ENCODE data around the gene CHRM2. TPM values are rescaled to one million over a fixed set of nuclear protein-coding genes. Genes with fewer than 3 reads are reported as not detected.

CHRM2 gene
- polyA plus RNA-seq, 1 donor: 4.2 TPM

- no peak for DNase-seq
These were observed 157.7 kb downstream of the CHRM2 start for GRCh38 chr7:137026176-137026500.

- DNase-seq: no peak
These were observed 164.0 kb downstream of the CHRM2 start for GRCh38 chr7:137032436-137032835.

GRCh38 chr7:137036768-137037167 lies 168.3 kb downstream of the CHRM2 start:
- no peak for DNase-seq

- DNase-seq: no peak
These were observed 170.3 kb downstream of the CHRM2 start for GRCh38 chr7:137038706-137039105.

GRCh38 chr7:137040745-137041144 lies 172.3 kb downstream of the CHRM2 start:
- DNase-seq: no peak

- DNase-seq: no peak
These were observed 177.1 kb downstream of the CHRM2 start for GRCh38 chr7:137045573-137045972.

- DNase-seq: no peak
These were observed 201.0 kb downstream of the CHRM2 start for GRCh38 chr7:137069249-137069963.
